ENCODE data around the gene OR2V2. TPM values are rescaled to one million over a fixed set of nuclear protein-coding genes. Genes with fewer than 3 reads are reported as not detected.

Gene OR2V2
- total RNA-seq, 1 donor: not detected

DNA sequence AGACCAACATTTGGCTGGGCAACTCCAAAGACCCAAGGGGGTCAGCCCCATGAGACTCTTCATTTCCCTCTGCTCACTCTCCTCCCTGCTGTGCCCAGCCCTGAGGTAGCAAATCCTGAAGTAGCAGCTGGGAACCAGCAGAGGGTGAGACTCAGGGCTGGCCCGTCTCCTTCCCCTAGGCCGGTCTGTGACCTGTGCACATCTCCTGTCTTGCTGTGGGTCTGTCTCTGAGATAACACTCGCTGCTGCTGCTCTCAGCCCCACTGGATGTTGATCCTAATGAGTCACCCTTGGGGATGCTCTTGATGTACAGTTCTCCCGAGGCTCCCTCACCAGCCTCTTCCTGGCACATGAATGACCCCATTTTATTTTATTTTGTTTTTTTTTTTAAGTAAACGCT lies 9.1 kb upstream of the OR2V2 start:
- no peak for DNase-seq (ENCODE audit: low read depth)
- H3K4me3 ChIP-seq (ENCODE audit: low read depth, low read length): no peak overlapping the region
- TF ChIP-seq, protein P1, sequence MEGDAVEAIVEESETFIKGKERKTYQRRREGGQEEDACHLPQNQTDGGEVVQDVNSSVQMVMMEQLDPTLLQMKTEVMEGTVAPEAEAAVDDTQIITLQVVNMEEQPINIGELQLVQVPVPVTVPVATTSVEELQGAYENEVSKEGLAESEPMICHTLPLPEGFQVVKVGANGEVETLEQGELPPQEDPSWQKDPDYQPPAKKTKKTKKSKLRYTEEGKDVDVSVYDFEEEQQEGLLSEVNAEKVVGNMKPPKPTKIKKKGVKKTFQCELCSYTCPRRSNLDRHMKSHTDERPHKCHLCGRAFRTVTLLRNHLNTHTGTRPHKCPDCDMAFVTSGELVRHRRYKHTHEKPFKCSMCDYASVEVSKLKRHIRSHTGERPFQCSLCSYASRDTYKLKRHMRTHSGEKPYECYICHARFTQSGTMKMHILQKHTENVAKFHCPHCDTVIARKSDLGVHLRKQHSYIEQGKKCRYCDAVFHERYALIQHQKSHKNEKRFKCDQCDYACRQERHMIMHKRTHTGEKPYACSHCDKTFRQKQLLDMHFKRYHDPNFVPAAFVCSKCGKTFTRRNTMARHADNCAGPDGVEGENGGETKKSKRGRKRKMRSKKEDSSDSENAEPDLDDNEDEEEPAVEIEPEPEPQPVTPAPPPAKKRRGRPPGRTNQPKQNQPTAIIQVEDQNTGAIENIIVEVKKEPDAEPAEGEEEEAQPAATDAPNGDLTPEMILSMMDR (IDR thresholded peaks at IDR 0.05; ENCODE audit: insufficient read depth, low read length): no peak

DNA sequence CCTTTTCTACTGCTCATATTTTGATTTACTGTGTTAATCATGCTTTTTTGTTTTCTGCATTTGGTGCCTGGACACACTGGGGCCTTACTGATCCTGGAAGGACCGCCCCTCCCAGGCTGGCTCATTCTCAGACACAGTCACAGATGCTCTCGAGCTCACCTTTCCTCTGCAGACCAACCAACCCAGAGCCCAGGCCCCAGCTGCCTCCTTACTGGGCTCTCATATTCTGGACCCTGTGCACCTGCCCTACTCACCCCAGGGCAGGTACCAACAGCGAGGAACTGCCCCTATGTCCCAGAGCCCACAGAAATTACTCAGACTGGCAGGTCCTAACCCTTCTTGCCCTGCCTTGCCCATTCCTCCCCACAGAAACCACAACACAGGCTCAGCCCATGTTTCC lies 6.6 kb upstream of the OR2V2 start:
- TF ChIP-seq, protein P1 (IDR thresholded peaks at IDR 0.05; ENCODE audit: insufficient read depth, low read length): no peak
- no peak for DNase-seq (ENCODE audit: low read depth)
- no peak overlapping the region for H3K4me3 ChIP-seq (ENCODE audit: low read depth, low read length)

- DNase-seq (ENCODE audit: low read depth): no peak
- no peak overlapping the region for H3K4me3 ChIP-seq (ENCODE audit: low read depth, low read length)
- TF ChIP-seq, protein P1 (IDR thresholded peaks at IDR 0.05; ENCODE audit: insufficient read depth, low read length): no peak
Measured at GRCh38 chr5:181142054-181142453, 5.3 kb upstream of the OR2V2 start.

GRCh38 chr5:181145133-181145532 lies 2.3 kb upstream of the OR2V2 start:
- no peak for DNase-seq (ENCODE audit: low read depth)
- H3K4me3 ChIP-seq (ENCODE audit: low read depth, low read length): no peak overlapping the region
- TF ChIP-seq, protein P1 (IDR thresholded peaks at IDR 0.05; ENCODE audit: insufficient read depth, low read length): no peak

GRCh38 chr5:181149355-181149754 lies 2.0 kb downstream of the OR2V2 start:
- H3K4me3 ChIP-seq (ENCODE audit: low read depth, low read length): no peak overlapping the region
- TF ChIP-seq, protein P1 (IDR thresholded peaks at IDR 0.05; ENCODE audit: insufficient read depth, low read length): no peak
- DNase-seq (ENCODE audit: low read depth): no peak

GRCh38 chr5:181149806-181150733 lies 2.7 kb downstream of the OR2V2 start:
- TF ChIP-seq, protein P1 (IDR thresholded peaks at IDR 0.05; ENCODE audit: insufficient read depth, low read length): no peak
- no peak for DNase-seq (ENCODE audit: low read depth)
- no peak overlapping the region for H3K4me3 ChIP-seq (ENCODE audit: low read depth, low read length)

Data from fibroblast of the aortic adventitia (primary cell).